ENCODE measurements around the gene OR2A5.
"Not testable (repeated sequence)": the region's sequence is repeated elsewhere in the genome, so short reads cannot be mapped to it uniquely, and the experiment has no call there.

- TF ChIP-seq CTCF, POLR2A (IDR thresholded peaks at IDR 0.05): not testable (repeated sequence)
These were observed 38.7 kb upstream of the OR2A5 start for GRCh38 chr7:144010061-144010460.
